Ishikawa (cell line): ENCODE measurements around the gene CROCC2.

Experiments
- CEBPB ChIP-seq: IDR thresholded peaks from 2 replicates; pipeline ENCODE4 v1.6.1; 2012
- CREB1 ChIP-seq: IDR thresholded peaks from 2 replicates; pipeline ENCODE4 v1.6.1; 2012; ENCODE audit warnings: low read depth
- EGR1 ChIP-seq: IDR thresholded peaks from 2 replicates; pipeline ENCODE4 v1.6.1; 2012
- EP300 ChIP-seq: IDR thresholded peaks from 2 replicates; pipeline ENCODE4 v1.6.1; 2012; ENCODE audit warnings: borderline replicate concordance
- FOXM1 ChIP-seq: IDR thresholded peaks from 2 replicates; pipeline ENCODE4 v1.6.1; 2012; ENCODE audit warnings: low read depth, borderline replicate concordance
- NFIC ChIP-seq: IDR thresholded peaks from 2 replicates; pipeline ENCODE4 v1.6.1; 2012
- RAD21 ChIP-seq: IDR thresholded peaks from 2 replicates; pipeline ENCODE4 v1.6.1; 2012; ENCODE audit warnings: low read depth
- REST ChIP-seq: IDR thresholded peaks from 2 replicates; pipeline ENCODE4 v1.6.1; 2012; ENCODE audit warnings: low read depth, mild to moderate bottlenecking
- TAF1 ChIP-seq: IDR thresholded peaks from 2 replicates; pipeline ENCODE4 v1.6.1; 2012; ENCODE audit warnings: low read depth, mild to moderate bottlenecking
- TCF12 ChIP-seq: IDR thresholded peaks from 2 replicates; pipeline ENCODE4 v1.6.1; 2012; ENCODE audit warnings: low read depth
- TEAD4 ChIP-seq: IDR thresholded peaks from 2 replicates; pipeline ENCODE4 v1.6.1; 2012
- YY1 ChIP-seq: IDR thresholded peaks from 2 replicates; pipeline ENCODE4 v1.6.1; 2012; ENCODE audit warnings: low read depth
- ZBTB7A ChIP-seq: IDR thresholded peaks from 2 replicates; pipeline ENCODE4 v1.6.1; 2012; ENCODE audit warnings: low read depth
- TF ChIP-seq, protein P1 (sequence below): IDR thresholded peaks from 2 replicates; pipeline ENCODE4 v1.6.1; 2012
- TF ChIP-seq, protein P2 (sequence below): IDR thresholded peaks from 2 replicates; pipeline ENCODE4 v1.6.1; 2012

Gene CROCC2

GRCh38 chr2:240961910-240962299 is 55.8 kb downstream of the CROCC2 start:
- TF ChIP-seq TCF12 (no peak), YY1 (no peak), CREB1 (no peak), ZBTB7A (no peak), EP300 (no peak), TAF1 (no peak), FOXM1 (no peak), RAD21 (no peak), NFIC (no peak), TEAD4 (no peak), EGR1 (no peak), REST (no peak), CEBPB (no peak)
- TF ChIP-seq, protein P1, sequence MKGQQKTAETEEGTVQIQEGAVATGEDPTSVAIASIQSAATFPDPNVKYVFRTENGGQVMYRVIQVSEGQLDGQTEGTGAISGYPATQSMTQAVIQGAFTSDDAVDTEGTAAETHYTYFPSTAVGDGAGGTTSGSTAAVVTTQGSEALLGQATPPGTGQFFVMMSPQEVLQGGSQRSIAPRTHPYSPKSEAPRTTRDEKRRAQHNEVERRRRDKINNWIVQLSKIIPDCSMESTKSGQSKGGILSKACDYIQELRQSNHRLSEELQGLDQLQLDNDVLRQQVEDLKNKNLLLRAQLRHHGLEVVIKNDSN: no peak
- TF ChIP-seq, protein P2, sequence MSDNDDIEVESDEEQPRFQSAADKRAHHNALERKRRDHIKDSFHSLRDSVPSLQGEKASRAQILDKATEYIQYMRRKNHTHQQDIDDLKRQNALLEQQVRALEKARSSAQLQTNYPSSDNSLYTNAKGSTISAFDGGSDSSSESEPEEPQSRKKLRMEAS: no peak

- TF ChIP-seq YY1 (no peak), CEBPB (no peak), EP300 (no peak), RAD21 (no peak), ZBTB7A (no peak), NFIC (no peak), TEAD4 (no peak), CREB1 (no peak), FOXM1 (no peak), EGR1 (no peak), TAF1 (no peak), REST (no peak), TCF12 (no peak)
- TF ChIP-seq, protein P2: no peak
- TF ChIP-seq, protein P1: no peak
Measured at GRCh38 chr2:240962300-240963064, 56.3 kb downstream of the CROCC2 start.

GRCh38 chr2:240963065-240963867 is 57.1 kb downstream of the CROCC2 start:
- TF ChIP-seq EGR1 (no peak), TAF1 (no peak), YY1 (no peak), TCF12 (no peak), CEBPB (no peak), TEAD4 (no peak), REST (no peak), CREB1 (no peak), FOXM1 (no peak), ZBTB7A (no peak), RAD21 (no peak), NFIC (no peak)
- TF ChIP-seq, protein P1: no peak
